Spleen (tissue), 13 donors: ENCODE measurements around the gene AMBRA1. TPM values are rescaled to one million over a fixed set of nuclear protein-coding genes. Genes with fewer than 3 reads are reported as not detected.

Experiments used
- DNase-seq: peaks from one replicate; pipeline ENCODE4 v3.0.0-alpha.2; 2020
- H3K27ac ChIP-seq, 8 donors: fragments of 200-600 bp; sonication (generic) in 7 of 8; 1 replicate in 4 of 8; 2 replicates in 4 of 8; pipeline versions ENCODE4 v1.5.0 to v1.8.0; 2016 to 2021; ENCODE audit warnings: inconsistent platforms in 4 of 8, mild to moderate bottlenecking in 4 of 8, moderate library complexity in 1 of 8
- H3K27me3 ChIP-seq, 7 donors: fragments of 200-600 bp; sonication (generic) in 6 of 7; replicated peaks in 1 of 7; 1 replicate in 4 of 7; 2 replicates in 3 of 7; pipeline versions ENCODE4 v1.5.0 to v1.8.0; 2016 to 2021; ENCODE audit warnings: inconsistent platforms in 3 of 7, mild to moderate bottlenecking in 1 of 7
- H3K36me3 ChIP-seq, 6 donors: fragments of 200-600 bp; sonication (generic) in 5 of 6; 1 replicate in 4 of 6; 2 replicates in 2 of 6; pipeline versions ENCODE4 v1.5.0 to v1.8.0; 2016 to 2021; ENCODE audit warnings: inconsistent platforms in 2 of 6
- H3K4me1 ChIP-seq, 6 donors: fragments of 200-600 bp; sonication (generic) in 5 of 6; 1 replicate in 3 of 6; 2 replicates in 3 of 6; pipeline versions ENCODE4 v1.5.0 to v1.8.0; 2016 to 2021; ENCODE audit warnings: inconsistent platforms in 3 of 6
- H3K4me3 ChIP-seq, 8 donors: fragments of 200-600 bp; sonication (generic) in 7 of 8; 1 replicate in 4 of 8; 2 replicates in 4 of 8; pipeline versions ENCODE4 v1.5.0 to v1.8.0; 2016 to 2021; ENCODE audit warnings: inconsistent platforms in 4 of 8, mild to moderate bottlenecking in 4 of 8, moderate library complexity in 2 of 8
- H3K9me3 ChIP-seq, 8 donors: fragments of 200-600 bp; sonication (generic) in 7 of 8; 1 replicate in 4 of 8; 2 replicates in 4 of 8; pipeline versions ENCODE4 v1.5.0 to v1.8.0; 2016 to 2021; ENCODE audit warnings: inconsistent platforms in 4 of 8
- CTCF ChIP-seq, 11 experiments: fragments of 200-600 bp in 7 of 11; fragments of 450-650 bp in 4 of 11; sonication (generic) in 4 of 11; IDR thresholded peaks in 8 of 11; conservative IDR thresholded peaks in 3 of 11; 1 replicate in 7 of 11; 2 replicates in 4 of 11; pipeline versions ENCODE4 v1.4.0 to v1.8.0; 2016 to 2021; ENCODE audit warnings: antibody characterized with exemption in 11 of 11, inconsistent platforms in 4 of 11, mild to moderate bottlenecking in 1 of 11
- POLR2A ChIP-seq, 3 donors: fragments of 450-650 bp; IDR thresholded peaks; one replicate each; pipeline ENCODE4 v1.5.1; 2017; ENCODE audit warnings: antibody characterized with exemption in 3 of 3, mild to moderate bottlenecking in 1 of 3
- POLR2AphosphoS5 ChIP-seq, 3 donors: sonication (generic); formaldehyde crosslinking; IDR thresholded peaks; one replicate each; pipeline ENCODE4 v1.5.1; 2017; ENCODE audit warnings: antibody characterized with exemption in 3 of 3
- WGBS, 5 donors: extraction: QIAGEN DNeasy Blood & Tissue Kit in 3 of 5; methylation state at CpG; one replicate each; pipeline versions ENCODE4 v1.1.5 to v1.1.7; 2013 to 2018; 5-methylcytosine and 5-hydroxymethylcytosine counted together
- intact Hi-C: fragments of 100-400 bp; cut with DNase I; formaldehyde crosslinking; loops from one replicate; pipeline ENCODE4 v1.15.0; 2023; ENCODE audit warnings: low total_unique reads
- long read RNA-seq, 2 donors: transcript quantifications; one replicate each; lab custom pipeline, GENCODE V29; 2026
- polyA plus RNA-seq, 3 donors: library from polyadenylated mRNA; stranded (reverse); fragments of 200-250 nt; gene quantifications; one replicate each; pipeline ENCODE4 v1.2.1, GENCODE V29; 2013
- total RNA-seq, 7 donors: library from RNA; depleted of rRNA in 3 of 7; stranded (reverse); fragments of >200 nt in 3 of 7; fragmentation: NEBNext Ultra II Directional in 4 of 7; extraction: Animal tissue kit (Norgen Biotek cat#: 25700) in 4 of 7; gene quantifications; one replicate each; pipeline versions ENCODE4 v1.1.0 to v1.2.1, GENCODE V29; 2016 to 2021
- donor health status: healthy with polysubstance abuse.
- donor health status: DM: no; HTN: no; CAD: no; lungs with moderate emphysema.
- donor health status: DM: no; HTN: no; CAD: no.
- donor health status: Bipolar disorder and iron deficiency.
- donor health status: healthy.
- donor health status: DM: no; HTN: no; CAD: no.
- donor health status: DM: yes; HTN: yes; CAD: no.

AMBRA1 gene
- total RNA-seq (10 to 100 TPM; 36.7 to 54.6 (median 38.9) TPM), polyA plus RNA-seq (1 to 10 TPM; 3.6 to 9.4 (median 4.3) TPM)
- long read RNA-seq, donor 1: 0 reads
- long read RNA-seq, donor 2, full-length matches to known transcripts: 1 of 1 reads
- long read RNA-seq, donor 2, partial matches to known transcripts: 0 of 1 reads
- long read RNA-seq, donor 2, other reads (novel, unspliced or antisense): 0 of 1 reads

- Histone ChIP-seq H3K4me1 (peaks cover 25 to 59% (median 54%) of the 10 kb centered on the region in 6 donors), H3K4me3 (peak within 1 kb of the TSS; percentile 81 to 96 (median 92)), H3K27me3 (no peaks in the 10 kb centered on the region), H3K9me3 (no peaks in the 10 kb centered on the region), H3K36me3 (no peaks in the 10 kb centered on the region), H3K27ac (peak within 1 kb of the TSS; percentile 59 to 91 (median 85))
- DNase-seq: peak; percentile 93
- WGBS, 5 donors: 1 to 2% (median 1%) methylated on average over 49 to 54 of the region's 54 CpGs
- TF ChIP-seq POLR2AphosphoS5 (IDR thresholded peaks at IDR 0.05) (peak; percentile 84 to 88 (median 84)), POLR2A (IDR thresholded peaks at IDR 0.05) (no peak), CTCF (IDR thresholded peaks at IDR 0.05 in 8 of 11, conservative IDR thresholded peaks at IDR 0.05 in 3 of 11) (no peak)
- intact Hi-C loops: loop anchor here (10.0 kb wide), 1 partner anchor 209 kb away; the partner anchor contains the start of gene MDK
Measured at GRCh38 chr11:46593550-46594373, at the start of gene AMBRA1. TSS of gene AMBRA1 (minus strand) at chr11:46594023. CDS start at chr11:46548380, 45,643 bp downstream.

- intact Hi-C loops: no loop called here
- H3K27me3 ChIP-seq: no peaks in the 10 kb centered on the region
- DNase-seq: no peak
- 79 to 99% (median 97%) methylated on average over 3 of the region's 3 CpGs for WGBS, 5 donors
- TF ChIP-seq CTCF (IDR thresholded peaks at IDR 0.05 in 8 of 11, conservative IDR thresholded peaks at IDR 0.05 in 3 of 11): no peak
- no peak for TF ChIP-seq POLR2A (IDR thresholded peaks at IDR 0.05)
- TF ChIP-seq POLR2AphosphoS5 (IDR thresholded peaks at IDR 0.05): no peak
- H3K27ac ChIP-seq: no peak overlapping the region
- H3K4me1 ChIP-seq: peaks cover 0 to 12% (median 0%) of the 10 kb centered on the region in 6 donors
- peaks cover 3 to 97% (median 42%) of the 10 kb centered on the region in 6 donors for H3K36me3 ChIP-seq
- H3K4me3 ChIP-seq: no peak overlapping the region
- H3K9me3 ChIP-seq: no peaks in the 10 kb centered on the region
Measured at GRCh38 chr11:46643531-46643930, 49.7 kb upstream of the AMBRA1 start.

GRCh38 chr11:46642627-46643335 is 49.0 kb upstream of the AMBRA1 start:
- Histone ChIP-seq H3K4me1 (peaks cover 0 to 5% (median 0%) of the 10 kb centered on the region in 6 donors), H3K27ac (no peak overlapping the region), H3K27me3 (no peaks in the 10 kb centered on the region), H3K36me3 (peaks cover 3 to 97% (median 40%) of the 10 kb centered on the region in 6 donors), H3K4me3 (no peak overlapping the region), H3K9me3 (no peaks in the 10 kb centered on the region)
- DNase-seq: no peak
- 77 to 91% (median 84%) methylated on average over 8 of the region's 8 CpGs for WGBS, 5 donors
- TF ChIP-seq CTCF (IDR thresholded peaks at IDR 0.05 in 8 of 11, conservative IDR thresholded peaks at IDR 0.05 in 3 of 11) (no peak), POLR2A (IDR thresholded peaks at IDR 0.05) (no peak), POLR2AphosphoS5 (IDR thresholded peaks at IDR 0.05) (no peak)
- intact Hi-C loops: no loop called here
